Renal pelvis (tissue), 4 donors: ENCODE measurements around the gene AMT. TPM values are rescaled to one million over a fixed set of nuclear protein-coding genes. Genes with fewer than 3 reads are reported as not detected.
"Not testable (repeated sequence)": the region's sequence is repeated elsewhere in the genome, so short reads cannot be mapped to it uniquely, and the experiment has no call there.

Experiments used
- DNase-seq: peaks from one replicate; pipeline ENCODE4 v3.0.0-alpha.2; 2013
- polyA plus RNA-seq, 3 donors: library from polyadenylated mRNA; unstranded; fragments of 120-200 nt; gene quantifications; one replicate each; pipeline ENCODE4 v1.2.1, GENCODE V29; 2013; ENCODE audit not compliant: insufficient read length in 3 of 3

AMT gene
- polyA plus RNA-seq, 3 donors: 40.0 to 48.4 (median 43.4) TPM

DNA sequence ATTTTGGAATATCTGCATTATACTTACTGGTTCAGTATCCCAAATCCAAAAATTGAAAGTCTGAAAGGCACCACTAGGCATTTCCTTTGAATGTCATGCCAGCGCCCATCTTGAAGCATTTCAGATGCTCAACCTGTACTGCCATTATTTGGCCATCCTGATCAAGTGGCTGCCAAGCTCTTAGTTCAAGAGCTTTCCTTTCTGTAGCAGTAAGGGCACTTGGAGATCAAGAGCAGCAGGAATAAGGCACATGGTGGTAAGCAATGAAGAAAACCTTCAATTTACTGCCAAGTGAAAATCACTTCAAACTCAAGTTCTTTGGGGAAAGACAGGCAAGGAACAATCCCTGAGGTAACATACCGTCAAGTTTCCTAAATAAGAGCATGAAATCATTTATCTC, 20.5 kb downstream of the AMT start:
- no peak for DNase-seq

- DNase-seq: no peak
Observed at GRCh38 chr3:49399461-49399860, 22.8 kb downstream of the AMT start.

GRCh38 chr3:49397470-49397869, 24.8 kb downstream of the AMT start:
- peak; percentile 31 for DNase-seq

GRCh38 chr3:49391310-49391709, 31.0 kb downstream of the AMT start:
- DNase-seq: not testable (repeated sequence)

DNA sequence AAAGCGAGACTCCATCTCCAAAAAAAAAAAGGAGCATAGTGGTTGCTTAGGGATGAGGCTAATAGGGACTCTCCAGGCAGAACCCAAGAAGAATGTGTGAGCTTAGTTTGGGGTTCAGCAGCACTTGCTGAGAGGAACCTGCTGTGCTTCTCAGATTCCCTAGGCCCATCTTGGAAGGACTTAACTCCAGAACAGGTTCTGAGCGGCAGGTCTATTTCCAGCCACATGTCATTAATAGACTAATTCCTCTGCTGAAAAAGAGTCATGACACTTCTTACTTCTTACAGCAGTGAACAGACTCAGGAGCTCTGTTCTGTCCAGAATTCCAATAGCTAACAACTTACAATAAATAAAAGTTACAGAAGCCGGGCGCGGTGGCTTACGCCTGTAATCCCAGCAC, 33.0 kb downstream of the AMT start:
- no peak for DNase-seq

GRCh38 chr3:49388289-49388820, 33.9 kb downstream of the AMT start:
- no peak for DNase-seq

GRCh38 chr3:49387721-49388120, 34.6 kb downstream of the AMT start:
- no peak for DNase-seq

DNA sequence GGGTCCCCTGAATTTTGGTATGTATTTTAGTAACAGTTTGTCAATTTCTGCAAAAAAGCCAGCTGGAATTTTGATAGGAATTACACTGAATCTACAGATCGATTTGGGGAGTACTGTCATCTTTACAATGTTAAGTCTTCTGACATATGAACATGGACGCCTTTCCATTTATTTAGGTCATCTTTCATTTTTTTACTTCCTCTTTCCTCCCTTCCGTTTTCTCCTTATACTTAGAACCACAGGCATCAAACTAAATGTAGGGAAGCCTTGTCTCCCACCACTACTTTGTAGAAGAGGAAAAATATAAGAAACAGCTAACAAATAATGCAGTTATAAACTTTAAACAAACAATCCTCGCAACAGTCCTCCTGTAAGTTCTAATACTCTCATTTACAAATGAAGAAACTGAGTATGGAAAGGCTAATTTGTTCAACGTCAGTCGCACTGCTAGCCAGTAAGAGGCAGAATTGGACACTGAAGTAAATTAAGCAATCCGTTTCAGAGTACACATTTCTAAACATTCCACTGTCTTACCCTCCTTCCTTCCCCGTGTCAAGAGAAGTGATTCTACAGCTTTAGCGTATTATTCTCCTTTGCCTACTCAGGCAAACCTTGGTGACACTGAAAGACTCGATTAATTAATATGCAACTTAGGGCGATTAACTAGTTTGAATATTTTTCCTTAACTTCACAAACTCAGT, 36.1 kb downstream of the AMT start:
- no peak for DNase-seq

GRCh38 chr3:49385617-49386016, 36.7 kb downstream of the AMT start:
- no peak for DNase-seq

GRCh38 chr3:49383387-49383786, 38.9 kb downstream of the AMT start:
- DNase-seq: no peak

GRCh38 chr3:49378249-49378895, 43.9 kb downstream of the AMT start:
- no peak for DNase-seq

GRCh38 chr3:49377483-49377882, 44.8 kb downstream of the AMT start:
- DNase-seq: no peak

DNA sequence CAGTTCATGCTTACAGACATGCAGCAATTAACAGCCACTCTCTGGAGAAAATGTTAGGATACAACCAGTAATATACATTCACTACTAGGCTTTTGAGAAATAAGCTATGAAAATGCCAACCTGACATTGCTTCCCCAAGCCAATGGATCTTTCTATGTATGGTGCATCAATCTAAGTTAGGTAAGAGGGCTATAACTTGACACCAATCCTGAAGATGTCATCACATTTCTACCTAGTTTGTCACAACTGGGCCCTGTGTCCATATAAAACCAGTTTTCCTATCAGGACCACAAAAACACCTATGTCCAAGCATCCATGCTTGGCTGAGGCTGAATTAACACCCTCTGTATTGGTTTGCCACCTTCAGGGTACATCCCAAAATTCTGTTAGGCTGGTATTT, 50.3 kb downstream of the AMT start:
- DNase-seq: no peak

DNA sequence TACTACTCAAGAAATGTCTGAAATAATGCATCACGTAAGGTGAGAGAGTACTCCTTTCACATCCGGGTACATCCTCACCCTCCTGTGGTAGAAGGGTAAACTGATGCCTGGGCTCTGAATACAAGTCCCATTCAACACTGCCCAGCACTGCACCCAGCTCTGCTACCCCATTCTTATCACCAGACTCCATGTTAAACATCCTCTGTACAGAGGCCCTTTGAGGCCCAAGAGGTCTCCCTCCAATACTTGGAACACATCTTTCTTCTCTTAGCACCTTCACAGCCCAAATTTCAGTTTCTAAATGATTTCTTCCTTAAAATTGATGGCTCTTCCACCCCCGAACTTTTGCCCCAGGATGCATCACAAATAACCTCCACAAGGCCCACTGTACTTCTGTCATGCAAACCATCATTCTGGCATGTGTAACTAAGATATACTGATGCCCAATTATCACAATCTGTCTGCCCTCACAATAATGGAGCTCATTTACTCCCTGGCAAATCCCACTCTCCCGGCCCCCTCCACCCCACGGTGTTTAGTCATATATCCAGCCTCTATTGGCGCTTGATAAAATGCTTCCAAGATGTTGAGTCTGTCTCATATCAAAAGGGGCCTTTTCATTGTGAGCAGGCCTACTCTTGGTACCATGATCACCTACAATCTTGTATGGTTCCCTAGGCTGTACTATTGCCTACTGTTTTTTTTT, 51.5 kb downstream of the AMT start:
- no peak for DNase-seq

Other genes with a start within 250 kb of the AMT start
- gene C3orf62, start 145.2 kb downstream of the AMT start, polyA plus RNA-seq: 10 to 100 TPM in 2 of 3 donors, 1 to 10 TPM in 1; 8.7 to 15.5 (median 14.1) TPM
- 10 to 100 TPM; 58.0 to 78.6 (median 65.9) TPM for gene USP4, start 82.4 kb downstream of the AMT start, polyA plus RNA-seq
- gene GPX1, start 64.1 kb downstream of the AMT start, polyA plus RNA-seq: 100 to 1,000 TPM; 145 to 187 (median 184) TPM
- 100 to 1,000 TPM; 464 to 540 (median 513) TPM for gene RHOA, start 10.5 kb downstream of the AMT start, polyA plus RNA-seq
- gene TCTA, start 10.1 kb downstream of the AMT start, polyA plus RNA-seq: 10 to 100 TPM; 32.5 to 40.4 (median 36.1) TPM
- gene NICN1, start 6.9 kb upstream of the AMT start, polyA plus RNA-seq: 10 to 100 TPM; 22.7 to 27.3 (median 25.5) TPM
- 100 to 1,000 TPM; 119 to 120 (median 119) TPM for gene DAG1, start 47.8 kb upstream of the AMT start, polyA plus RNA-seq
- gene BSN, start 132.0 kb upstream of the AMT start, polyA plus RNA-seq: 1 to 10 TPM; 1.6 to 2.1 (median 2.0) TPM